ENCODE measurements around the gene GREM2. TPM values are rescaled to one million over a fixed set of nuclear protein-coding genes. Genes with fewer than 3 reads are reported as not detected.

Gene GREM2
- polyA plus RNA-seq, 2 of the 4 experiments (the other 2 are of a cell fraction) = 0.13 to 0.59 TPM

DNA sequence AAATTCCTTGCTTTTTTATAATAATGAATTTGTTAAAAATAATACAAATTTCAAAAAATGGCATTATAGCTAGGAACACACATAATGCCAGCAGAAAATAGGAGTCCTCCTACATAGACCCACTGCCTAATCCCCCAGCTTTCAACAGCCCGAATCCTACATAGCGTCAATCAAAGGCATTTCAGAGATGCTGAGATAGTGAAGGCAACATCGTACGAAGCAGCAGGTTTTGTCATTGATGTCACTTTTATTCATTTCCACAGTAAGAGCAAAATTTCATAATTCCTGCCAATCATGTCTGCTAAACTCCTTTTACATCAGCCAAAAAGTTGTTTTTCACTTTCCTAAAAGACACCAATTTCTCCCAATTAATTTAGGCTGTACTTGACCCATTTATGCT is 94.1 kb downstream of the GREM2 start (continued):
- TF ChIP-seq, protein P1, sequence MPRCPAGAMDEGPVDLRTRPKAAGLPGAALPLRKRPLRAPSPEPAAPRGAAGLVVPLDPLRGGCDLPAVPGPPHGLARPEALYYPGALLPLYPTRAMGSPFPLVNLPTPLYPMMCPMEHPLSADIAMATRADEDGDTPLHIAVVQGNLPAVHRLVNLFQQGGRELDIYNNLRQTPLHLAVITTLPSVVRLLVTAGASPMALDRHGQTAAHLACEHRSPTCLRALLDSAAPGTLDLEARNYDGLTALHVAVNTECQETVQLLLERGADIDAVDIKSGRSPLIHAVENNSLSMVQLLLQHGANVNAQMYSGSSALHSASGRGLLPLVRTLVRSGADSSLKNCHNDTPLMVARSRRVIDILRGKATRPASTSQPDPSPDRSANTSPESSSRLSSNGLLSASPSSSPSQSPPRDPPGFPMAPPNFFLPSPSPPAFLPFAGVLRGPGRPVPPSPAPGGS (IDR thresholded peaks at IDR 0.05) = no peak
- TF ChIP-seq HOXB13 (CRISPR knock-in tag; IDR thresholded peaks at IDR 0.05; ENCODE audit: low read depth) (no peak), ATOH8 (CRISPR knock-in tag; IDR thresholded peaks at IDR 0.05; ENCODE audit: low read depth) (no peak), RNF2 (IDR thresholded peaks at IDR 0.05; ENCODE audit: borderline replicate concordance, low read depth) (no peak), RFX5 (IDR thresholded peaks at IDR 0.05) (no peak), RCOR1 (IDR thresholded peaks at IDR 0.05; ENCODE audit: low read depth, low read length) (no peak), NPAS2 (CRISPR knock-in tag; IDR thresholded peaks at IDR 0.05; ENCODE audit: borderline replicate concordance) (no peak), HES2 (IDR thresholded peaks at IDR 0.05) (no peak)

DNA sequence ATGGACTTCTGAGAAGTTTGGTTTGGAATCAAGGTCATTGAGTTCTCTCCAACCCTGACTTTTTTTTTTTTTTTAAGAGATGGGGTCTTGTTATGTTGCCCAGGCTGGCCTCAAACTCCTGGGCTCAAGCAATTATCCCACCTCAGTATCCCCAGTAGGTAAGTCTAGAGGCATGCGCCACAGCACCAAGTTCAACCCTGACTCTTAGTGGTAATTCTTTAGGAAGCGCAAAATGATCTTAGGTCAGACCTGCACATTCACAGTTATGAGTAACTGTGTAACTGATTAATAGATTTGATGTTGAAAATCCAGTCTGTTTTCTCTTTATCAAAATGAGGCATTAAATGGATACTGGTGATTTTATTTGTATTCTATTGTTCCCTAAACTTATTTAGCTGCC is 95.9 kb downstream of the GREM2 start:
- no peak overlapping the region for H3K4me3 ChIP-seq
- ATAC-seq (no peak), DNase-seq (ENCODE audit: low read depth in 1 of 2, low spot score in 1 of 2) (no peak), FAIRE-seq (no peak)
- CTCF ChIA-PET = no interaction called here
- peaks cover 4% of the 10 kb centered on the region; the same call in 1 of the 3 replicates for H3K4me1 ChIP-seq
- no peak overlapping the region for H3K4me2 ChIP-seq
- H3K9me3 ChIP-seq = no peaks in the 10 kb centered on the region
- WGBS (ENCODE audit: missing lambda C conversion rate) = 96% methylated on average over 2 of the region's 2 CpGs
- TF ChIP-seq NR3C1 (IDR thresholded peaks at IDR 0.05) = no peak
- TF ChIP-seq HOXA7 (CRISPR knock-in tag; IDR thresholded peaks at IDR 0.05) = no peak
- TF ChIP-seq MAZ (IDR thresholded peaks at IDR 0.05; ENCODE audit: borderline replicate concordance, low read depth, low read length) = no peak
- TF ChIP-seq ATOH8 (CRISPR knock-in tag; IDR thresholded peaks at IDR 0.05; ENCODE audit: low read depth) = no peak
- no peak for TF ChIP-seq KDM1A (IDR thresholded peaks at IDR 0.05; ENCODE audit: low read depth)
- no peak for TF ChIP-seq NPAS2 (CRISPR knock-in tag; IDR thresholded peaks at IDR 0.05; ENCODE audit: borderline replicate concordance)
- no peak for TF ChIP-seq ZFP36 (IDR thresholded peaks at IDR 0.05; ENCODE audit: borderline replicate concordance, partially characterized antibody)
- TF ChIP-seq PHF8 (IDR thresholded peaks at IDR 0.05; ENCODE audit: borderline replicate concordance, low read depth) = no peak
- no peak for TF ChIP-seq TP53 (CRISPR knock-in tag; IDR thresholded peaks at IDR 0.05)
- TF ChIP-seq, protein P2, sequence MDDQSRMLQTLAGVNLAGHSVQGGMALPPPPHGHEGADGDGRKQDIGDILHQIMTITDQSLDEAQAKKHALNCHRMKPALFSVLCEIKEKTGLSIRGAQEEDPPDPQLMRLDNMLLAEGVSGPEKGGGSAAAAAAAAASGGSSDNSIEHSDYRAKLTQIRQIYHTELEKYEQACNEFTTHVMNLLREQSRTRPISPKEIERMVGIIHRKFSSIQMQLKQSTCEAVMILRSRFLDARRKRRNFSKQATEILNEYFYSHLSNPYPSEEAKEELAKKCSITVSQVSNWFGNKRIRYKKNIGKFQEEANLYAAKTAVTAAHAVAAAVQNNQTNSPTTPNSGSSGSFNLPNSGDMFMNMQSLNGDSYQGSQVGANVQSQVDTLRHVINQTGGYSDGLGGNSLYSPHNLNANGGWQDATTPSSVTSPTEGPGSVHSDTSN (IDR thresholded peaks at IDR 0.05) = no peak
- TF ChIP-seq NFE2L2 (conservative IDR thresholded peaks at IDR 0.05; ENCODE audit: low read length) = no peak
- TF ChIP-seq BHLHE40 (IDR thresholded peaks at IDR 0.05; ENCODE audit: low read depth, low read length) = no peak
- no peak for TF ChIP-seq JUNB (IDR thresholded peaks at IDR 0.05)
- no peak for TF ChIP-seq FOSL2 (IDR thresholded peaks at IDR 0.05)
- TF ChIP-seq FOSL2 (CRISPR knock-in tag; IDR thresholded peaks at IDR 0.05) = no peak
- no peak overlapping the region for H3K27ac ChIP-seq
- POLR2A ChIA-PET = no interaction called here

DNA sequence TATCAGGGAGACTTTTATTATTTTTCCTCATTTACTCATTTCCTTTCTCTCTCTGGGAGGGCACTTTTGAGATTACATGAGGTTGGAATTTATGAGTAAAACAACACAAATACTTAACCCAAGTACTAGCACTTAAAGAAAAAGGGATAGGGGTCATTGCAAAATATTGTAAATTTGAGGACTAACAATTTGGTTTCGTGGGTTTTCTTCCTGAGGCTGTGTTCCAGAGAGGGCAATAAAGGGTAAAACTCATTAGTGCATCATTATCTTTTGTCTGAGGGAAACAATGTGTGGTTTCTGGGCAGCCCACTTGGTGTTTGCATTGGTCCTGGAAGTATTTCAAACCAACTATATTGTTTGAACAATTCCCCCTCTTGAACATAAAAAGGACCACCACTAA is 96.5 kb downstream of the GREM2 start:
- ATAC-seq (no peak), DNase-seq (ENCODE audit: low read depth in 1 of 2, low spot score in 1 of 2) (no peak), FAIRE-seq (no peak)
- peaks cover 4% of the 10 kb centered on the region; the same call in 1 of the 3 replicates for H3K4me1 ChIP-seq
- ChIA-PET CTCF (no interaction called here), POLR2A (no interaction called here)
- TF ChIP-seq NPAS2 (CRISPR knock-in tag; IDR thresholded peaks at IDR 0.05; ENCODE audit: borderline replicate concordance) = no peak
- TF ChIP-seq ZNF302 (CRISPR knock-in tag; IDR thresholded peaks at IDR 0.05) = no peak
- H3K4me3 ChIP-seq = no peak overlapping the region
- 28% methylated on average over 1 of the region's 1 CpG for WGBS (ENCODE audit: missing lambda C conversion rate)
- no peak overlapping the region for H3K4me2 ChIP-seq
- no peak overlapping the region for H3K27ac ChIP-seq
- no peaks in the 10 kb centered on the region for H3K9me3 ChIP-seq

Data from A549 (cell line).